A673 (cell line): ENCODE measurements around the gene ZBTB1. TPM values are rescaled to one million over a fixed set of nuclear protein-coding genes. Genes with fewer than 3 reads are reported as not detected.

Experiments
- BruUV-seq: library from RNA; stranded (reverse); fragments of 400-500 nt; replicated peaks from 2 replicates; lab custom pipeline; 2021; lab: Mats Ljungman, UMichigan
- CTCF ChIA-PET: fragments of 300-600 bp; sonication (Branson Sonifier 250); formaldehyde crosslinking; loops from one replicate; lab custom pipeline; 2022; ENCODE audit warnings: antibody characterized with exemption; lab: Charles Lee
- POLR2A ChIA-PET: fragments of 300-600 bp; sonication (Branson Sonifier 250); formaldehyde crosslinking; loops from one replicate; lab custom pipeline; 2022; ENCODE audit warnings: antibody characterized with exemption; ENCODE audit not compliant: low non-redundant PET; lab: Charles Lee
- DNase-seq: peaks from one replicate; pipeline ENCODE4 v3.0.0-alpha.2; 2015; ENCODE audit warnings: low spot score
- H3K27ac ChIP-seq: fragments of 200-600 bp; sonication (generic); 2 replicates; pipeline ENCODE4 v1.5.1; 2016; ENCODE audit warnings: mixed run types, low read depth, mild to moderate bottlenecking, mixed read lengths, antibody characterized with exemption, low read length; ENCODE audit not compliant: poor library complexity, severe bottlenecking
- H3K27me3 ChIP-seq: fragments of 200-600 bp; sonication (generic); replicated peaks from 2 replicates; pipeline ENCODE4 v1.6.1; 2017; ENCODE audit warnings: mixed run types, low read depth, mild to moderate bottlenecking, mixed read lengths, antibody characterized with exemption, low read length; ENCODE audit not compliant: insufficient read depth, poor library complexity
- H3K36me3 ChIP-seq: fragments of 200-600 bp; sonication (generic); 2 replicates; pipeline ENCODE4 v1.6.1; 2016; ENCODE audit warnings: mixed run types, mild to moderate bottlenecking, mixed read lengths, antibody characterized with exemption, low read length; ENCODE audit not compliant: insufficient read depth, poor library complexity, severe bottlenecking
- H3K4me1 ChIP-seq: fragments of 200-600 bp; sonication (generic); 2 replicates; pipeline ENCODE4 v1.6.1; 2017; ENCODE audit warnings: mixed run types, mild to moderate bottlenecking, mixed read lengths, antibody characterized with exemption, low read length; ENCODE audit not compliant: insufficient read depth, poor library complexity, severe bottlenecking
- H3K4me3 ChIP-seq: fragments of 200-600 bp; sonication (generic); 2 replicates; pipeline ENCODE4 v1.5.1; 2016; ENCODE audit warnings: low read depth, mixed run types, mild to moderate bottlenecking, mixed read lengths, low read length; ENCODE audit not compliant: poor library complexity, severe bottlenecking
- H3K9me3 ChIP-seq: fragments of 200-600 bp; sonication (generic); 2 replicates; pipeline ENCODE4 v1.6.1; 2016; ENCODE audit warnings: mixed run types, low read depth, mild to moderate bottlenecking, mixed read lengths, antibody characterized with exemption, low read length; ENCODE audit not compliant: poor library complexity, severe bottlenecking
- CTCF ChIP-seq: fragments of 300-800, 200-600 bp; sonication (generic); conservative IDR thresholded peaks from 2 replicates; pipeline ENCODE4 v1.5.1; 2017; ENCODE audit warnings: low read depth, mild to moderate bottlenecking, antibody characterized with exemption, low read length, moderate library complexity, mixed read lengths
- EZH2 ChIP-seq: fragments of 200-600 bp; sonication (generic); IDR thresholded peaks from 2 replicates; pipeline ENCODE4 v1.6.1; 2017; ENCODE audit warnings: borderline replicate concordance, low read depth, mild to moderate bottlenecking, mixed read lengths, antibody characterized with exemption, low read length; ENCODE audit not compliant: poor library complexity, severe bottlenecking
- intact Hi-C: fragments of 100-400 bp; cut with micrococcal nuclease; formaldehyde crosslinking; loops from one replicate; pipeline ENCODE4 v1.10.0; 2022; ENCODE audit not compliant: unreplicated experiment
- total RNA-seq: library from RNA; stranded (reverse); gene quantifications from 2 replicates; pipeline ENCODE4 v1.2.3, GENCODE V29; 2021

The ZBTB1 gene
- total RNA-seq, 1 experiment from 2014 or later = 37.7 TPM

GRCh38 chr14:64531567-64531966 lies 27.0 kb downstream of the ZBTB1 start:
- Histone ChIP-seq H3K36me3 (no peaks in the 10 kb centered on the region), H3K27ac (no peak overlapping the region), H3K4me3 (no peak overlapping the region), H3K9me3 (no peaks in the 10 kb centered on the region), H3K4me1 (peaks cover 5% of the 10 kb centered on the region), H3K27me3 (no peaks in the 10 kb centered on the region)
- intact Hi-C loops = no loop called here
- POLR2A ChIA-PET = no interaction called here
- BruUV-seq = no TSS peak
- CTCF ChIA-PET = interaction anchor here (0.6 kb wide), 1 partner anchor 490 kb away, joined by 3 read pairs; no protein-coding TSS in a partner anchor
- DNase-seq = no peak
- TF ChIP-seq CTCF (no peak), EZH2 (no peak)

GRCh38 chr14:64536488-64537245 lies 32.1 kb downstream of the ZBTB1 start:
- no peak for DNase-seq
- CTCF ChIA-PET = no interaction called here
- TF ChIP-seq EZH2 = no peak
- no peak for TF ChIP-seq CTCF

GRCh38 chr14:64540208-64541202 lies 35.9 kb downstream of the ZBTB1 start, which contains the start of gene HSPA2:
HSPA2 (plus strand) TSS chr14:64540741; CDS start chr14:64540850, 109 bp downstream.
- H3K27me3 ChIP-seq = no peaks in the 10 kb centered on the region
- H3K9me3 ChIP-seq = peaks cover 11% of the 10 kb centered on the region
- DNase-seq = peak; percentile 99
- H3K4me3 ChIP-seq = peak within 1 kb of the TSS; percentile 59
- no TSS peak for BruUV-seq
- intact Hi-C loops = loop anchor here (1.0 to 10.0 kb wide), 3 partner anchors 35 to 224 kb away; no protein-coding TSS in a partner anchor
- H3K4me1 ChIP-seq = no peaks in the 10 kb centered on the region
- peak within 1 kb of the TSS; percentile 76 for H3K27ac ChIP-seq
- TF ChIP-seq CTCF (peak; percentile 86), EZH2 (no peak)
- ChIA-PET CTCF (interaction anchor here (0.6 to 1.0 kb wide), 3 partner anchors 62 to 248 kb away, joined by 4 to 9 read pairs (median 7); no protein-coding TSS in a partner anchor), POLR2A (interaction anchor here (0.6 to 1.0 kb wide), 4 partner anchors 98 to 1086 kb away, joined by 3 to 11 read pairs (median 4); partner anchors contain the start of gene MTHFD1)
- H3K36me3 ChIP-seq = no peaks in the 10 kb centered on the region

More at GRCh38 chr14:64536488-64537245, 32.1 kb downstream of the ZBTB1 start:
- H3K4me1 ChIP-seq = no peaks in the 10 kb centered on the region
- no peaks in the 10 kb centered on the region for H3K27me3 ChIP-seq
- no TSS peak for BruUV-seq
- POLR2A ChIA-PET = no interaction called here
- intact Hi-C loops = no loop called here
- no peak overlapping the region for H3K27ac ChIP-seq
- H3K4me3 ChIP-seq = no peak overlapping the region
- no peaks in the 10 kb centered on the region for H3K36me3 ChIP-seq
- peaks cover 9% of the 10 kb centered on the region for H3K9me3 ChIP-seq
